ENCODE results near the gene RYR1. TPM values are rescaled to one million over a fixed set of nuclear protein-coding genes. Genes with fewer than 3 reads are reported as not detected.
"Not testable (repeated sequence)": the region's sequence is repeated elsewhere in the genome, so short reads cannot be mapped to it uniquely, and the experiment has no call there.

Gene RYR1
- total RNA-seq, 1 donor from 2014 or later = 1.3 TPM

DNA sequence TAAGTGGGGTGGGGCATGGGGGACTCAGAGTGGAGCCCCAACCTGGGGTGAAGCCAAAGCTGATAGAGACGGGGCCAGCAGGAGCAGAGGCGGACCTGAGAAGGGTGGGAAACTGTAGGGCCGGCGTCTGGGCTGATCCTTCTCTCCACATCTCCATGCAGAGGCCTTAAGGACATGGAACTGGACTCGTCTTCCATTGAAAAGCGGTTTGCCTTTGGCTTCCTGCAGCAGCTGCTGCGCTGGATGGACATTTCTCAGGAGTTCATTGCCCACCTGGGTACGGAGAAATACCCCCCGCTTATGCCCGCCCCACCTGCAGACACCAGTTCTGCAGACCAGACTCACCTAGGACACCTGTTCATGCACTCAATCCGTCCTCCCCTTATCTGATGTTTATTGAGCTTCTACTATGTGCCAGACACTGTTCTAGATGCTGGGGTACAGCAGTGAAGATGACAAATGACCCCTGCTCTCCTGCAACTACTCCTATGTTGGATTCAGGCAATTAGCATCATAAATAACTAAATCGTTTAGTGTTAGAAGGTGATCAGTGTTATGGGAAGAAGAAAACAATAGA is 74.1 kb downstream of the RYR1 start:
- no peaks in the 10 kb centered on the region for H3K4me1 Mint-ChIP-seq (ENCODE audit: unreplicated experiment)
- no peaks in the 10 kb centered on the region for H3K9me3 Mint-ChIP-seq (ENCODE audit: unreplicated experiment)
- H3K36me3 Mint-ChIP-seq (ENCODE audit: low read depth, unreplicated experiment) = peaks cover 7% of the 10 kb centered on the region
- no peak overlapping the region for H3K27ac Mint-ChIP-seq (ENCODE audit: unreplicated experiment)
- peaks cover 14% of the 10 kb centered on the region for H3K27me3 Mint-ChIP-seq (ENCODE audit: unreplicated experiment)
- no peak for DNase-seq (ENCODE audit: low spot score)
- no peak overlapping the region for H3K4me3 Mint-ChIP-seq (ENCODE audit: unreplicated experiment)
- TF ChIP-seq, protein P1, sequence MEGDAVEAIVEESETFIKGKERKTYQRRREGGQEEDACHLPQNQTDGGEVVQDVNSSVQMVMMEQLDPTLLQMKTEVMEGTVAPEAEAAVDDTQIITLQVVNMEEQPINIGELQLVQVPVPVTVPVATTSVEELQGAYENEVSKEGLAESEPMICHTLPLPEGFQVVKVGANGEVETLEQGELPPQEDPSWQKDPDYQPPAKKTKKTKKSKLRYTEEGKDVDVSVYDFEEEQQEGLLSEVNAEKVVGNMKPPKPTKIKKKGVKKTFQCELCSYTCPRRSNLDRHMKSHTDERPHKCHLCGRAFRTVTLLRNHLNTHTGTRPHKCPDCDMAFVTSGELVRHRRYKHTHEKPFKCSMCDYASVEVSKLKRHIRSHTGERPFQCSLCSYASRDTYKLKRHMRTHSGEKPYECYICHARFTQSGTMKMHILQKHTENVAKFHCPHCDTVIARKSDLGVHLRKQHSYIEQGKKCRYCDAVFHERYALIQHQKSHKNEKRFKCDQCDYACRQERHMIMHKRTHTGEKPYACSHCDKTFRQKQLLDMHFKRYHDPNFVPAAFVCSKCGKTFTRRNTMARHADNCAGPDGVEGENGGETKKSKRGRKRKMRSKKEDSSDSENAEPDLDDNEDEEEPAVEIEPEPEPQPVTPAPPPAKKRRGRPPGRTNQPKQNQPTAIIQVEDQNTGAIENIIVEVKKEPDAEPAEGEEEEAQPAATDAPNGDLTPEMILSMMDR (IDR thresholded peaks at IDR 0.05; ENCODE audit: unreplicated experiment) = no peak

GRCh38 chr19:38508507-38508906 is 75.0 kb downstream of the RYR1 start:
- no peak overlapping the region for H3K27ac Mint-ChIP-seq (ENCODE audit: unreplicated experiment)
- H3K27me3 Mint-ChIP-seq (ENCODE audit: unreplicated experiment) = peaks cover 14% of the 10 kb centered on the region
- H3K4me1 Mint-ChIP-seq (ENCODE audit: unreplicated experiment) = no peaks in the 10 kb centered on the region

DNA sequence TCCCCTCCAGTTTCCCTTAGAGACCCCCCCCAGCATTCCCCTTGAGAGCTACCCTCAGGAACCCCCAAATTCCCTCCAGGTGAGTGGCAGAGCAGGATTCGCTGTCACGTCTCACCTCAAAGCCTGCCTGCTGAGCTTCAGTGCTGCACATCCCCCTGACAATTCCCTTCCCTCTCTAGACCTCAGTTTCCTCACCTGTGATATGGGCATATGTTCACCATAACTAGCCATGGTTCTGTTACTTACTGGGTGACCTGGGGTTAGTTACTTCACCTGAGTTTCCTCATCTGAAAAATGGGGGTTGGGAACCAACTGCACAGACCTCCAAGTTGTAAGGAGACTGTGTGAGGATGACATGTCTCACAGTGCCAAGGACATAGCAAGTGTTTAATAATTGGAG is 75.5 kb downstream of the RYR1 start:
- TF ChIP-seq, protein P1 (IDR thresholded peaks at IDR 0.05; ENCODE audit: unreplicated experiment) = no peak
- no peak overlapping the region for H3K27ac Mint-ChIP-seq (ENCODE audit: unreplicated experiment)
- H3K27me3 Mint-ChIP-seq (ENCODE audit: unreplicated experiment) = peaks cover 16% of the 10 kb centered on the region
- H3K4me1 Mint-ChIP-seq (ENCODE audit: unreplicated experiment) = no peaks in the 10 kb centered on the region
- no peak for DNase-seq (ENCODE audit: low spot score)
- no peaks in the 10 kb centered on the region for H3K9me3 Mint-ChIP-seq (ENCODE audit: unreplicated experiment)
- H3K36me3 Mint-ChIP-seq (ENCODE audit: low read depth, unreplicated experiment) = peaks cover 5% of the 10 kb centered on the region
- no peak overlapping the region for H3K4me3 Mint-ChIP-seq (ENCODE audit: unreplicated experiment)

More at GRCh38 chr19:38508507-38508906, 75.0 kb downstream of the RYR1 start:
- H3K36me3 Mint-ChIP-seq (ENCODE audit: low read depth, unreplicated experiment) = peaks cover 7% of the 10 kb centered on the region
- DNase-seq (ENCODE audit: low spot score) = no peak
- no peak overlapping the region for H3K4me3 Mint-ChIP-seq (ENCODE audit: unreplicated experiment)
- no peaks in the 10 kb centered on the region for H3K9me3 Mint-ChIP-seq (ENCODE audit: unreplicated experiment)
- TF ChIP-seq, protein P1 (IDR thresholded peaks at IDR 0.05; ENCODE audit: unreplicated experiment) = no peak

DNA sequence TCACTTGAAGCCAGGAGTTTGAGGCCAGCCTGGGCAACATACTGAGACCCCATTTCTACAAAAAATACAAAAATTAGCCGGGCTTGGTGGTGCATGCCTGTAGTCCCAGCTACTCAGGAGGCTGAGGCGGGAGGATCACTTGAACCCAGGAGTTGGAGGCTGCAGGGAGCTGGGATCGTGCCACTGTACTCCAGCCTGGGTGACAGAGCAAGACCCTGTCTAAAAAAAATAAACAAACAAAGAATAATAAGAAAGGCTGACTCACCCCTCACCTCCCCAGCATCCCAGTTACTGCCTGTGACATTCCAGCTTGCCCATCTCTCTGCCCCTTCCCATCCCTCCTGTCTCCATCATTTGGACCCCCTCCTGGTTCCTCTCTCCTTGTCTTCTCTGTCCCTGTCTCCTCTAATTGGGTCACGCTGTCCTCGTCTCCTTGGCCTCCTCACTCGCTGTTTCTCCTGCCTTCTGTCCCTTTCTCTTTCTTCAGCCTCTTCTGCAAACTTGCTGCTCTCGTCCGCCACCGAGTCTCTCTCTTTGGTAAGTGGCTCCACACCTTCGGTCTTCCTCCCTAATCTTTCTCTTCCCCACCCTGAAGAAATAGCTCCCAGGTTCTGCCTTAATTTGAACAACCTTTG is 77.7 kb downstream of the RYR1 start:
- TF ChIP-seq, protein P1 (IDR thresholded peaks at IDR 0.05; ENCODE audit: unreplicated experiment) = no peak
- Mint-ChIP-seq H3K27me3 (ENCODE audit: unreplicated experiment) (peaks cover 10% of the 10 kb centered on the region), H3K4me3 (ENCODE audit: unreplicated experiment) (no peak overlapping the region), H3K4me1 (ENCODE audit: unreplicated experiment) (no peaks in the 10 kb centered on the region), H3K36me3 (ENCODE audit: low read depth, unreplicated experiment) (no peaks in the 10 kb centered on the region), H3K27ac (ENCODE audit: unreplicated experiment) (no peak overlapping the region), H3K9me3 (ENCODE audit: unreplicated experiment) (no peaks in the 10 kb centered on the region)
- DNase-seq (ENCODE audit: low spot score) = no peak

- Mint-ChIP-seq H3K4me3 (ENCODE audit: unreplicated experiment) (no peak overlapping the region), H3K4me1 (ENCODE audit: unreplicated experiment) (no peaks in the 10 kb centered on the region), H3K27ac (ENCODE audit: unreplicated experiment) (no peak overlapping the region), H3K9me3 (ENCODE audit: unreplicated experiment) (no peaks in the 10 kb centered on the region), H3K36me3 (ENCODE audit: low read depth, unreplicated experiment) (peaks cover 4% of the 10 kb centered on the region), H3K27me3 (ENCODE audit: unreplicated experiment) (peaks cover 11% of the 10 kb centered on the region)
- TF ChIP-seq, protein P1 (IDR thresholded peaks at IDR 0.05; ENCODE audit: unreplicated experiment) = no peak
- no peak for DNase-seq (ENCODE audit: low spot score)
Observed at GRCh38 chr19:38512277-38512676, 78.8 kb downstream of the RYR1 start.

GRCh38 chr19:38513156-38513555 is 79.7 kb downstream of the RYR1 start:
- not testable (repeated sequence) for H3K4me1 Mint-ChIP-seq (ENCODE audit: unreplicated experiment); H3K4me3 Mint-ChIP-seq (ENCODE audit: unreplicated experiment); H3K9me3 Mint-ChIP-seq (ENCODE audit: unreplicated experiment); H3K36me3 Mint-ChIP-seq (ENCODE audit: low read depth, unreplicated experiment); H3K27ac Mint-ChIP-seq (ENCODE audit: unreplicated experiment); DNase-seq (ENCODE audit: low spot score)
- peaks cover 11% of the 10 kb centered on the region for H3K27me3 Mint-ChIP-seq (ENCODE audit: unreplicated experiment)
